SK-N-SH treated with all-trans-retinoic acid at 6 μM for 48 hours (cell line): ENCODE results near the gene FXR2.
"Not testable (repeated sequence)": the region's sequence is repeated elsewhere in the genome, so short reads cannot be mapped to it uniquely, and the experiment has no call there.

ENCODE experiments used
- ATAC-seq: fragments of 200-7000 bp; cut with Tn5 transposase; 3 replicates; pipeline ENCODE4 v1.9.1; 2020; ENCODE audit warnings: mild to moderate bottlenecking, moderate library complexity
- BACH2 ChIP-seq: fragments of 250-450 bp; sonication (Bioruptor Pico); IDR thresholded peaks from 2 replicates; pipeline ENCODE4 v1.9.0; 2021; ENCODE audit warnings: mild to moderate bottlenecking, borderline replicate concordance
- CREB5 ChIP-seq: fragments of 250-450 bp; sonication (Bioruptor Pico); IDR thresholded peaks from 2 replicates; pipeline ENCODE4 v1.5.1; 2020; ENCODE audit warnings: low read depth, mild to moderate bottlenecking, moderate library complexity
- CSDC2 ChIP-seq: fragments of 250-450 bp; sonication (Bioruptor Pico); IDR thresholded peaks from 2 replicates; pipeline ENCODE4 v1.5.0; 2020; ENCODE audit warnings: mild to moderate bottlenecking, moderate library complexity
- CSRNP3 ChIP-seq: fragments of 250-450 bp; sonication (Bioruptor Pico); IDR thresholded peaks from 2 replicates; pipeline ENCODE4 v1.5.1; 2021; ENCODE audit warnings: mild to moderate bottlenecking, moderate library complexity
- ESRRG ChIP-seq: fragments of 250-450 bp; sonication (Bioruptor Pico); IDR thresholded peaks from 2 replicates; pipeline ENCODE4 v1.6.1; 2021; ENCODE audit warnings: mild to moderate bottlenecking
- GLIS3 ChIP-seq: fragments of 250-450 bp; sonication (Bioruptor Pico); IDR thresholded peaks from 2 replicates; pipeline ENCODE4 v1.5.0; 2020; ENCODE audit warnings: mild to moderate bottlenecking, moderate library complexity
- ISL1 ChIP-seq: fragments of 250-450 bp; sonication (Bioruptor Pico); IDR thresholded peaks from 2 replicates; pipeline ENCODE4 v2.1.2; 2022; ENCODE audit warnings: mild to moderate bottlenecking, moderate library complexity
- POU6F1 ChIP-seq: fragments of 250-450 bp; sonication (Bioruptor Pico); IDR thresholded peaks from 2 replicates; pipeline ENCODE4 v1.8.0; 2021; ENCODE audit warnings: low read depth, mild to moderate bottlenecking, moderate library complexity, borderline replicate concordance
- PPARA ChIP-seq: fragments of 250-450 bp; sonication (Bioruptor Pico); IDR thresholded peaks from 2 replicates; pipeline ENCODE4 v1.5.0; 2020; ENCODE audit warnings: mild to moderate bottlenecking, borderline replicate concordance
- RARB ChIP-seq: fragments of 250-450 bp; sonication (Bioruptor Pico); IDR thresholded peaks from 2 replicates; pipeline ENCODE4 v1.8.0; 2021; ENCODE audit warnings: mild to moderate bottlenecking, moderate library complexity
- TOX ChIP-seq: fragments of 250-450 bp; sonication (Bioruptor Pico); IDR thresholded peaks from 2 replicates; pipeline ENCODE4 v1.8.0; 2021; ENCODE audit warnings: mild to moderate bottlenecking, moderate library complexity, borderline replicate concordance
- ZC3H10 ChIP-seq: fragments of 250-450 bp; sonication (Bioruptor Pico); IDR thresholded peaks from 2 replicates; pipeline ENCODE4 v1.5.1; 2021; ENCODE audit warnings: mild to moderate bottlenecking, moderate library complexity
- ZFP3 ChIP-seq: fragments of 250-450 bp; sonication (Bioruptor Pico); IDR thresholded peaks from 2 replicates; pipeline ENCODE4 v1.5.0; 2020; ENCODE audit warnings: mild to moderate bottlenecking, moderate library complexity
- ZFP30 ChIP-seq: fragments of 450-650 bp; formaldehyde crosslinking; IDR thresholded peaks from 2 replicates; pipeline ENCODE4 v1.5.0; 2022; ENCODE audit warnings: mild to moderate bottlenecking, moderate library complexity
- ZNF565 ChIP-seq: fragments of 450-650 bp; formaldehyde crosslinking; conservative IDR thresholded peaks from 2 replicates; pipeline ENCODE4 v1.5.0; 2020; ENCODE audit warnings: low read depth, mild to moderate bottlenecking, moderate library complexity
- ZNF70 ChIP-seq: fragments of 450-650 bp; formaldehyde crosslinking; IDR thresholded peaks from 2 replicates; pipeline ENCODE4 v1.5.0; 2020; ENCODE audit warnings: mild to moderate bottlenecking, moderate library complexity
- ZNF8 ChIP-seq: fragments of 450-650 bp; formaldehyde crosslinking; IDR thresholded peaks from 2 replicates; pipeline ENCODE4 v1.5.0; 2020; ENCODE audit warnings: mild to moderate bottlenecking, moderate library complexity

FXR2 gene

GRCh38 chr17:7611635-7612293, 2.9 kb downstream of the FXR2 start:
- no peak for ATAC-seq
- TF ChIP-seq TOX (CRISPR knock-in tag) (no peak), POU6F1 (CRISPR knock-in tag) (no peak), CSRNP3 (CRISPR knock-in tag) (no peak), RARB (CRISPR knock-in tag) (no peak), ZC3H10 (CRISPR knock-in tag) (no peak), BACH2 (CRISPR knock-in tag) (no peak), ZNF565 (CRISPR knock-in tag) (no peak), CREB5 (CRISPR knock-in tag) (no peak), PPARA (CRISPR knock-in tag) (no peak)

GRCh38 chr17:7610641-7611040, 4.1 kb downstream of the FXR2 start:
- no peak for ATAC-seq
- TF ChIP-seq ZFP30 (CRISPR knock-in tag), result no peak
- no peak for TF ChIP-seq GLIS3 (CRISPR knock-in tag)
- no peak for TF ChIP-seq CREB5 (CRISPR knock-in tag)
- no peak for TF ChIP-seq ESRRG
- no peak for TF ChIP-seq ZC3H10 (CRISPR knock-in tag)
- no peak for TF ChIP-seq CSRNP3 (CRISPR knock-in tag)
- no peak for TF ChIP-seq CSDC2 (CRISPR knock-in tag)
- TF ChIP-seq, all 23 proteins: peak for 0

GRCh38 chr17:7606280-7606679, 8.4 kb downstream of the FXR2 start:
- ATAC-seq, result no peak
- TF ChIP-seq CSRNP3 (CRISPR knock-in tag), result no peak
- TF ChIP-seq ZNF565 (CRISPR knock-in tag), result no peak
- TF ChIP-seq ZFP30 (CRISPR knock-in tag), result no peak
- no peak for TF ChIP-seq ZNF70 (CRISPR knock-in tag)
- TF ChIP-seq ZNF8 (CRISPR knock-in tag), result no peak
- TF ChIP-seq TOX (CRISPR knock-in tag), result no peak
- TF ChIP-seq ISL1 (CRISPR knock-in tag), result no peak
- no peak for TF ChIP-seq CREB5 (CRISPR knock-in tag)
- TF ChIP-seq BACH2 (CRISPR knock-in tag), result no peak
- no peak for TF ChIP-seq GLIS3 (CRISPR knock-in tag)
- no peak for TF ChIP-seq PPARA (CRISPR knock-in tag)
- no peak for TF ChIP-seq CSDC2 (CRISPR knock-in tag)
- no peak for TF ChIP-seq POU6F1 (CRISPR knock-in tag)
- no peak for TF ChIP-seq ZFP3 (CRISPR knock-in tag)

- ATAC-seq, result not testable (repeated sequence)
These were observed 17.1 kb downstream of the FXR2 start for GRCh38 chr17:7597561-7597960.
